NCI-H446 treated with DMSO at 0.1 percent for 48 hours (cell line): Measurements from ENCODE around the gene LIMS2.

ENCODE experiments used
- DNase-seq: peaks from one replicate; lab custom pipeline; 2025; lab: John Stamatoyannopoulos, UW

LIMS2 gene, protein sequence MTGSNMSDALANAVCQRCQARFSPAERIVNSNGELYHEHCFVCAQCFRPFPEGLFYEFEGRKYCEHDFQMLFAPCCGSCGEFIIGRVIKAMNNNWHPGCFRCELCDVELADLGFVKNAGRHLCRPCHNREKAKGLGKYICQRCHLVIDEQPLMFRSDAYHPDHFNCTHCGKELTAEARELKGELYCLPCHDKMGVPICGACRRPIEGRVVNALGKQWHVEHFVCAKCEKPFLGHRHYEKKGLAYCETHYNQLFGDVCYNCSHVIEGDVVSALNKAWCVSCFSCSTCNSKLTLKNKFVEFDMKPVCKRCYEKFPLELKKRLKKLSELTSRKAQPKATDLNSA

DNA sequence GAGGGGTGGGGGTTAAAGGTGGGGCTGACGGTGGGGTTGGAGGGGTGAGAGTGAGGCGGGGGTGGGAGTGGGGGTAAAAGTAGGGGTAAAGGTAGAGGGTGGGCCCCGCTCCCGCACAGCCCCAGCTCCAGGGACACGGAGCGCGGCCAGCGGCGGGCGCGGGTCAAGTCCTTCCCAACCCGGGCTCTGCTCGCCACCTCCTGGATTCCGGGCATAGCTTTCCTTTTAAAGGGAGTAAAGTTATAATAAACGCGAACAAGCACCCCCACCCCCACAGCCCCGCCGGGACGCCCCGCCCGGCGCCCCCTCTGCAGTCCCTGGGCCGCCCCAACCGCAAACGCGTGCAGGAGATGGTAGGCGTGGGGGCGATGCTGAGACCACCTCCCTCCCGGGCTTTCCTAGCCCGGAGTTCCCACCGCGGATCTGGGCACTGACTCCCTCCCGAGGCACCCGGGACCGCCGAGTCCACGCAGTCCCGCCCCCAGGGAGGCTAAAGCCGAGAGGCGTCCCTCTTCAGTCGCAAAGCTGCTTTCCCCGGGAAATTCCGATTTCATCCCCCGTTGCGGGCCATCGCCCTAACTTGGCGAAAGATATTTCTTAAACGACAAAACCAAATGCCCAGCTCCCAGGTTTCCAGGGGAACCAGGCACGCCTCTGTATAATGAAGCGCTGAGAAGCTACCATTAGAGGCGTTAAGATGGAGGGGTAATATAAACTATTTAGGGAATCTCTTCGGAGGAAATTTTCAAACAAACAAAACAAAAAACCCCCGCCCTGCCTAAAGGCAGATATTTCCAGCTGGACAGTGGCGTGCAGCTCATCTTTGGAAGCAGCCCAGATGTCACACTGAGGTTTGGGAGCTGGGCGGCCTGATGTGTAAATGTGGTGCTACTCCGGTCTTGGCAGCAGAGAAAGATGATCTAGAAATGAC is at the start of gene LIMS2:
Gene LIMS2, minus strand, starts transcription at position 200 of the 931 bp plus-strand sequence. CDS start 506 bp downstream, outside the sequence.
- DNase-seq = no peak

DNA sequence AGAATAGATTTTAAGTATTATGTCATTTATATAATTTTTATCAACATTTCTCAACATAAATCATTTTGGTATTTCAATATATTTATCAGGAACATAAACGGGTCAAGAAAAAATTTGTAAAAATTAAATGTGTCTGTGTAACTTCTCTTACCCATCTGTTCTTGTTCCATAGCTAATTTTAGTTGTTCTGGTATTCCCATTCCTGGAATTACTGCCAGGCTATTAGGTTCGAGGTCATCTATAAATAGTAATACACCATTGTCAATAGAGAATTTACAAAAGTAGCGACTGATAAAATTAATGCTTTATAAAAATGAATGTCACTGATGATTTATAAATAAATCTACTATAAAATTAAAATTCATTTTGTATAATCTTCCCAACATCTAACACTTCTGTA is 47.5 kb upstream of the LIMS2 start:
- DNase-seq = no peak

DNA sequence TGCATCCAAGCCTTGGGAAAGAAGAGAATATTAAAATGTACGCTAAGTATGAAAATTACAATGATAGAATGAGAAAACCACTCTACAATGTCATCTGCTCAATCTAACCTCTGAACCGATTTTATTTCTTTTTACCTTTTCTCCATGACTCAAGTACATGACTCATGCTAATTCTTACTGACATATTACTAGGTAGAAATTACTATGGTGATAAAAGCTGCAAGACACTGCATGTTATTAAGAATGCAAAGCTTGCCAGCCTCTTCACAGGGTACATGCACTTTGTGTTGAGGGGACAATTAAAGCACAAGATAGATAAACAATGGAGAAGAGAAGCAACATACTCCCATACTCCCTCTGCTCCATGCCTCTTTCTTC is 46.6 kb upstream of the LIMS2 start:
- no peak for DNase-seq

DNA sequence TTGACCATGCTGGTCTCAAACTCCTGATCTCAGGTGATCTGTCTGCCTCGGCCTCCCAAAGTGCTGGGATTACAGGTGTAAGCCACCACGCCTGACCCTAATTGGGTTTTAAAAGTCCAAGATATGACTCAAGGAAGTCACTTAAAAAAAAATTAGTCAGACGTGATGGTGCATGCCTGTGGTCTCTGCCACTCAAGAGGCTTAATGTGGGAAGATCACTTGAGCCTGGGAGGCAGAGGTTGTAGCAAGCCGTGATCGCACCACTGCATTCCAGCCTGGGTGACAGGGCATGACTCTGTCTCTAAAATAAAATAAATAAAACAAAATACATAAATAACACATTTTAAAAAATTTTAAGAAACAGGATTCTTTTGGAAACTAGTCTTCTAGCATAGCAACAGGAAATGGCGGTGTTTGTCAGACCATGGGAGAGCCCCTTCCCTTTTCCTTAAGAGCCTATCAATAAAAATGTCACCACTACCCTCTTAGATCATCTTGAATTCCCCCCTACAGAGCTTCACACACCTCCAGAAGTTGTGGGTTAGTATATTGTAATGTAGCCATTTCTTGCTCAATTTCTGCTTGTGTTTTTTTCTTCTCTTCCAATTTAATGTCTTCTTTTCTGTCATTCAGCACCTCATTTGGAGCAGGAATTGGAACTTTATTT is 46.1 kb upstream of the LIMS2 start:
- DNase-seq = no peak

DNA sequence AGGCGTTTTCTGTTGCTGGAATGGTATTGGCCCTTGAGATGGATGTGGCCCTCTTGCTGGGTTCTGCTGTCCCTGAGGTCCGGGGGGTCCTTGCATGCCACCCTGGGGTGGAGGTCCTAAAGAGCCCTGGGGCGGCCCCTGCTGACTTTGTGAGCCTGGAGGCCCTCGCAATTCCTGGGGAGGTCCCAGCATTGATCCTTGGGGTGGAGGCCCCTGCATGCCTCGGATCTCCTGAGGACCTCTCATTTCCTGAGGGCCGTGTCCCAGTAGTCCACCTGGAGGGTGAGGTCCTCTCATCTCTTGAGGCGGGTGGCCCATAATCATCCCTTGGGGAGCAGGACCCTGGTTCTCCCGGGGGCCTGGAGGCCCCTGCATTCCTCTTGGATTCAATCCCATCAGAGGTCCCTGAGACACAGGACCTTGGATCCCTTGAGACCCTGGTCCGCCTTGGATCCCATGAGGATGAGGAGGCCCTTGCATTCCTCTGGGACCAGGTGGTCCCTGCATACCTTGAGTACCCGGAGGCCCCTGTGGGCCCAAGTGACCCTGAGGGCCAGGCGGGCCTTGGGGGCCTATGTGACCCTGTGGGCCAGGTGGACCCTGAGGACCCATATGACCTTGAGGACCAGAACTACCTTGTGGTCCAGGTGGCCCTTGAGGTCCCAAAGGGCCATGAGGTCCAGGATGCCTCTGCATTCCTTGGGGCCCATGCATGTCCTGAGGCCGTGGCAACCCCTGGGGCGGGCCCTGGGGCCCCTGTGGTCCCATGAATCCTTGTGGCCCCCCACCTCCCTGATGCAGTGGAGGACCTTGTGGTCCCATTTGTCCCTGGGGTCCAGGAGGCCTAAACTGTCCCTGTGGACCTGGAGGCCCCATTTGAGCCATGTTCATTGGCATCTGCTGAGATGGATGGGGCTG is 44.2 kb upstream of the LIMS2 start:
- no peak for DNase-seq

DNA sequence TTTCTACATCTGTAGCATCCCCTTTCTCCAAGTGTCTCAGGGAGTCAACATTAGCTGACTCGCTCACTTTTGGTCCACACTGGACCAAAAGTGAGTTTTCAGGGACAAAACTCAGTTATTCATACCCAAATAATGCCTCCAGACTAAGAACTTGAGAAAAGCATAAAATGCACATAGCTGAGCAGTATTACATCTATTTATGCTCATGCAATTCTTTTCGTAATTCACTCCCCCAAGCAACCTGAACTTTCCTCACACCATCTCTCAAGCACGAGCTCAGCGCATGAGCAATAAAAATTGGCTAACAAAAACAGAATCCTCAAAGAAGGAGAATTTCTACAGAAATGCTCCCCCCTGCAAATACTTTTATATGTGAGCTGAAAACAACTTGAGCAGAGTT is 42.9 kb upstream of the LIMS2 start:
- DNase-seq = no peak

DNA sequence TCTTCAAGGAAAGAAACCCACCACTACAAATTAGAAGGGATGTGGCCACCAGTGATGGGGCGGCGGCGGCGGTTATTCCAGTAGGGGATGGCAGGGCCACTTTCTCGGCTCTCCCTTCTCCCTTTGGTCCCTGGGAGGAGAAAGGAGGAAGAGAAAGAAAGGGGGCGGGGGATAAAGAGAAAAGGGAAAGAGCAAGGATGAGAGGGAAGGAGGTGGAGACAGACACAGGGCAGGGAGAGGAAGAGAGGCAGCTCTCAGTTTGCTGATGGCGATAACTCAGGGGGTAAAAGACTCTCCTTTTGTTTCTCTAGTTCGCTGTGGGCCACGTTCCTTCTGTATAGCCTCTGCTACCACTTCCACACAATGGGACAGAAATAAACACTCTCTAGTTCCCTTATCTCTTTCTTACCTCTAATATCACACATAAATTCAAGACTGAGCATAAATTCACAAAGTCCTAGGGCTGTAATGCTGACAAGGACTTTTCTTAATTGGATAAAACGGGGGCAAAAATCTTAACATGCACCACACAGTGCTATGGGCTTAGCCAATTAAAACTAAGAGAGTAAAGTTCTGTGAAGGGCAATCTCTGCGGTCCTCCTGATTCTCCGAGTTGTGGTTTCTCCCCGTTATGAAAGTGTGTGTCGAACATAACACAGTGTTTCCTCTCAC is 40.6 kb upstream of the LIMS2 start:
- DNase-seq = no peak

DNA sequence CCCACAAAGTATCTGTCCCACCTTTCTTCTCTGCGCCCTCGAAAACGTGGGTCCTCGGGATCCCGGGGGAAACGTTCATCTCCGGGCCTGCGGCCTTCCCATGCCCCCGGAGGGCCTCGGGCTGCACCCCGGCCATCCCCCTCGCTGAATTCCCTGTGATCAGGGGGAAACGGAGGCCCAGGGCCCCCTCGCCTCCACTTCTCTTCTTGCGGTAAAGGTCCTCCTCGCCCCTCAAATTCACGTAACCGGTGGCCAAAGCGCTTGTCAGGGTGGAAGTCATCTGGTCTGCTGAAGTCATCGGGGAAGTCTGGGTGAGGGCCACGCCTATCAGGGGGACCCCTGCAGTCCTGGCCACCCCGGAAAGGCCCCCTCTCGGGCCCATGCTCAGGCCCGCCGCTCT is 38.2 kb upstream of the LIMS2 start:
- DNase-seq = no peak

DNA sequence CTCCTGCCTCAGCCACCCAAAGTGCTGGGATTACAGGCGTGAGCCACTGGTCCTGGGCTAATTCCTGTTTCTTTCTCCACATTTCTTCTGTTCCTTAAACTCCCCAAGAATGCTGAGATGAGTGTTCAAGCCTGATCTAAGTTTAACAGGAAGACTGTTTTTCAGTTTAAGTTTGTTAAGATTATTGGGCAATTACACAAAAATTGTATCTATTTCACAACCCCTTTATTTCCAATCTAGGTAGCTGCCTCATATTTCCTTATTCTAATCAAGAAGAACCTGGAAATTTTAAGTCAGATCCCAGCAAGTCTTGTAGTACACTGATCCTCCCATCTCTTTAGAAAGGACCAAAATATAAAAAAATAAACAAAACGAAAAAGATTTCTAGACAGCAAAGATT is 37.7 kb upstream of the LIMS2 start:
- DNase-seq = no peak

DNA sequence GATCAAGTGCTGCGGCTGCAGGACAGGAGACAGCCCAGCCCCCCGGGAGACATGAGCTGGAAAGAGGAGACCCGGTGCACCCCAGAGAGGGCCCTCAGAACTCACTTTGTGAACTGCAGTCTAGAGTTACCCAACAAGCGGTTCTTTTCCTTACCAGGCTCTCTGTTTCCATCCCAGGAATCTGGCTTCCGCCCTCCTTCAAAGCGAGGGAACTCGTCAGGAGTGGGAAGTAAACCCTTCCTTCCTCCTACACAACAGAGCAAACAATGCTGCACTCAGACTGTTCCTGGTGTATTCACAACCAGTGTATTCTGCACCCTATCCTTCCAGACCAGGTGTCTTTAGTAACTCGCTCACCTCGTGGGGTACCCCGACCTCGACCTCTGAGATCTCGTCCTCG is 34.0 kb upstream of the LIMS2 start:
- no peak for DNase-seq

DNA sequence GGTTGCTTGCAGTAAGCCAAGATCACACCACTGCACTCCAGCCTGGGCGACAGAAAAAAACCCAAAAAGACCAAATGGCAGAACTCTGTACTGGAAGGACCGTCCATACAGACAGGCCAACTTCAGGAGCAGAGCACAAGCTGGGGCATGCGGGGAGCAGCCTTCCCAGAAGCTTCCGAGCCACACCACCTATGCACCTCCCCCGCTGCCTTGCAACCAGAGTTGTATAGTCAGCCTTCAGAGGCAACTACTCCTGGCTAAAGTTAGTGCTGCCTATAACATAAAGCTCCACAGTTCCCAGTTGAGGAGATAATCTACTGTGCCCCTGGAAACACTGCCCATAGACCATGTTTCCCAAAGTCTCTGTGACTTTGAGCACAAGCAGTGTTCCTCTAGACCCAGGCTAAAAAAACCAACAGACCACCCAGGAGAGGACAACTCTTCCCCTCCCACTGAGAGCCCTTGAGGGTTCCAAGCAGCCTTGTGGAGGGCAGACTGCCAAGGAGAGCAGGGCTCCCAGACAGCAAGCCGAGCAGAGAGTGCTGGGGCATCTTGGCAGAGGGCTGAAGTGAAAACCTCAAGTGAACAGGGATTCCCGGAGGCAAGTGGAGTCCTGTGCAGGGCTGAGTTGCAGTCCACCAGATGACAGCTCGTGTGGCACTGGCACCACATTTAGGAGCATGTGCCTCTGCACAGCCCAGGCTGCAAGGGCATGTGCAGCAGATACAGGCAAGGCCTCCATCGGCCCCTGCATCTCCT is 32.7 kb upstream of the LIMS2 start:
- no peak for DNase-seq

DNA sequence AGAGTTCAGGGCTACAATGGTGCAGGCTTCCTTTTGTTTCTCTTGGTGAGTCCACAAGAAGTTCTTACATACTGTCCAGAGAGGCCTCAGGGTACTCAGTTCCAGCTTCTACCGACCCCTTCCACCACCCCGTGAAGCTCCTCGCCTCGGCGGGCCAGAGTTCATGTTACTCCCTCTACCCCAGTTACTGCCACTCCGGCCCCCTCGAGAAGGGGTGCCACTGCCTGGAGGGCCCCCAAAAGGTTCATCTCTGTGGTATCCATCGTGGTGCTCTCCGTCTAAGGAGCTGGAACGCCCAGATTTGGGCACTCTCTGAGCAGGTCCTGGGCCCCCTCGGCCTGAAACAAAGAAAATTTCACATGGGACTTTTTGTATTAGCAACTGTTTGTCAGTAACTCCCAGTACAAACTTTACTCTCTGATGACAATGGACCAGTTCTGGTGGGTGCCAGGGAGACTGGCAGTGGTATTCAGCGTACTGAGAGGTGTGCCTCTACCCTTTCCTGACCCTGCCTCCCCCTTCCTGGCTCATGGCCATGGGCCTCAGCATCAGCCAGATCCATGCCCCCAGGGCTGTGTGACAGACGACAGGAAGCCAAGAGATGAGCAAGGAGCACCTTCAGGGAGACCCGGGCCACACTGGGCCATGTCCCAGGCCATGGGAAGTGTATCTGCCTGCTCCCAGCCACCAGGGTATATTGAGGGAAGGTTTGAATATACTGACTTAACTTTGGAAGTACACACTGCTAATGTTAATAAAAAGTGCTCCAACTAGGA is 31.1 kb upstream of the LIMS2 start:
- no peak for DNase-seq

DNA sequence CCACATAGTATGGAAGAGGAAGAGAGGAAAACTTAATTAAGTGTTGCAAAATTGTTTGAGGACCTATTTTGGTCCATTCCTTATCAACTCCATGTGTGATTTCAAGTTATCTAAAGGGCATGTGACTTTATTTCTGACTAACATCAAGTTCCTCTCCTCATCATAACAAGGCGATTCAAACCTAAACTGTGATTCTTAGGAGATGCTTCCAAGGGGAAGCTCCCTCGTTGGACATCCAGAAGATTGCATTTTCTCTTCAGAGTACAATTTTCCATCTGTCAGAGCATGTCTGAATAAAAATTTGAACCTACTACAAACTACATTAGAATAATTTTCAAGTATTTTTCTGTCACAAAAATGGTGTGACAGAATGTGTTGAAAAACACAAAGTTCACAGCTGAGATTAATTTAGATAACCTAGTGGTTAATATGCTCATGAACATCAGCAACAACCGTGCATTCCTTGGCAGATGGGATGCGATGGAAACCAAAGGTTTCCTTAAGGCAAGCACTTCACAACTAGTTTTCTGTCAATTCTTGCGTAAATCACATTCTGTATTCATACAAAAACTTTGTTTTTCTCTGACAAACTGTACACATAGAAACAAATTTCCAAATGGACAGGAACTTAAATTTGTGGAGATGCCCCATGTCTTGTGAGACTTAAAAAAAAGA is 30.2 kb upstream of the LIMS2 start:
- DNase-seq = no peak

DNA sequence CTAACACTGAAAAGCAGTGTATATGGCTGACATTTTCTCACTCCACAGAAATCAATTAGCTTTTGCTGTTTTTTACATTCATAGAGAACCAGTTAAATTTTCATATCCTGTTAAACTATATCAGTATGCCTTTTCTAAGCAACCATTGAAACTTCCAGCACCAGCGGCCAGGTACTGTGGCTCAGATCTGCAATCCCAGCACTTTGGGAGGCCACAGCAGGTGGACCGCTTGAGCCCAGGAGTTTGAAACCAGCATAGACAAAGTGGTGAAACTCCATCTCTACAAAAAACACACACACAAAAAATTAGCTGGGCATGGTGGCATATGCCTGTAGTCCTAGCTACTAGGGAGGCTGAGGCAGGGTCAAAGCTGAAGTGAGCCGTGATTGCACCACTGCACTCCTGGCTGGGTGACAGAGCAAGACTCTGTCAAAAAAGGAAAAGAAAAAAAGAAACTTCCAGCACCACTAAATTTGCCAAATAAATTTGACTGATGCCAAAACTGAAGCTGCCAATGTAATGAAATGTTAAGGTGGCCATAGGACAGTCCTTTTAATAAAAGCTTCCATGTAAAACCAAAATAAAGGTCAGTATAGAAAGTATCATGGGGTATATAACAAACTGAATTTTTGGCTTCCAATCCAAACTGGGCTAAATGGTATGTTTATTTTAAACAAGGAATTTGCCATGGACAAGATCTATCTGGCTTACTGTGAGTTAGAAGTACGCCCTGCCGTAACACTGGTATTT is 29.5 kb upstream of the LIMS2 start:
- DNase-seq = no peak

DNA sequence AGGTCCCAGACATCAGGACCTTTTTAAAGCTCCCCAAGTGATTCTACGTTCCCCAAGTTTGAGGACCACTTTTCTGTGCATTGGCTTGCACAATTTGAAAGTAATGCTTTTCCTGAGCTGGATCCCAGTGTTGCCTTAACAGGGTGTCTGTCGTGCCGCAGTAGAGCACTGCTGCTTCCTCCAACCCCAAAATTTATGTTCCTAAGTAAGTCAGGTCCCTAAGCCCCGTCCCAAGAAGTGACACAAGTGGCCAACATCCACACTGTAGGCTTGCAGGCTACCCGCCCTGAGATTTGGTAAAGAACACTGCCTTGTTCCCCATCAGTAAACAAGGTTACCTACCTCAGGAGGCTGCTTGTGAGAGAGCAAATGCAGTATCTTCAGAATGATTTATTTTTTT is 28.0 kb upstream of the LIMS2 start:
- no peak for DNase-seq

DNA sequence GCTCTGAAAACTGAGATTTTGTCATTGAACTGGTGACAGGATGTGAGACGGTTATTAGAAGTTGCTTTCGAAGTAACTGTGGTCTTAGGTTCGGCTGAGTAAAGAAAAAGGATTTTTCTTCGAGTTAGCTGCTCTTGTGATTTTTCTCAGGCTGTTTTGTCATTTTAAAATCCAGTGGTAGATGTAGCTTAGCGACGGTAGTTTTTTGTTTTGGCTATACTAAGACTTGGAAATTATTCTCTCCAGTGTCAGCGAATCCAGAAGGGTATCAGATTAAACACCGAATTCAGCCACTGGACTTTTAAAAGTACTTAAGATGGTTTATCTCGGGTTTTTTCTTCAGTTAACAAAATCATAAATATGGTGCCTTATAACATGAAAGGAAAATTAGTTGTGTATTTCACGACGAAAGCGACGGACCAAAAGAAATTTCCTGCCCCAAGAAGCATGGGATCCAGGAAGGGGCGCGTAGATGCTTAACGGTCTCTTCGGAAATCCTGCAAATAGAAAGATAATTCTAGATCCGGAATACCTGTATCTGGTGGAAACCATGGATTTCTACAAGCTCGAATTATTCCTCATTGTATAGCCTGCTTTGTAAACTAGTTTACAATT is 27.2 kb upstream of the LIMS2 start:
- no peak for DNase-seq

DNA sequence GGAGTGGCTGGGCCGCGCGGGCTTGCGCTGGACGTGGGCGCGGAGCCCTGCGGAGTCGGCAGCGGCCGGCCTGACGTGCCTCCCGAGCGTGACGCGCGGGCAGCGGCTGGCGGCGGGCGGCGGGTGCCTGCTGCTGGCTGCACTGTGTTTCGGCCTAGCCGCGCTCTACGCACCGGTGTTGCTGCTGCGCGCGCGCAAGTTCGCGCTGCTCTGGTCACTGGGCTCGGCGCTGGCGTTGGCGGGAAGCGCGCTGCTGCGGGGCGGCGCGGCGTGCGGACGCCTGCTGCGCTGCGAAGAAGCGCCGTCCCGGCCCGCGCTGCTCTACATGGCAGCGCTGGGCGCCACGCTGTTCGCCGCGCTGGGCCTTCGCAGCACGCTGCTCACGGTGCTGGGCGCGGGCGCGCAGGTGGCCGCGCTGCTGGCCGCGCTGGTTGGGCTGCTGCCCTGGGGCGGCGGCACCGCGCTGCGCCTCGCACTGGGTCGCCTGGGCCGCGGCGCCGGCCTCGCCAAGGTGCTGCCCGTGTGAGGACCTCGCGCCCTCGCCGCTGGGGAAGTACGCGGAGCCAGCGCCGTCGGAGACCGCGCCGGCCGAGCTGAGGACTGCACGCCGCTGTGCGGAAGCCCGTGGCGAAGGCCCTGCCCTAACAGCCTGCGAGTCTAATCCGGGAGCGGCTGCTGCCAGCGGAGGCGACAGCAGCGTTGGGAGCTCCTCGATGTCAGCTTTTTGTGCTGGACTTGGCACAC is 26.5 kb upstream of the LIMS2 start:
- peak; percentile 49 for DNase-seq
